Nephron progenitor cell (in vitro differentiated cells): ENCODE measurements around the gene ALKBH2.
"Not testable (repeated sequence)": the region's sequence is repeated elsewhere in the genome, so short reads cannot be mapped to it uniquely, and the experiment has no call there.

Source experiments
- DNase-seq: peaks from one replicate; pipeline ENCODE4 v3.0.0; 2021
- H3K27ac Mint-ChIP-seq: 2 replicates; pipeline ENCODE4 v1.8.0; 2021; ENCODE audit warnings: mild to moderate bottlenecking, moderate library complexity, mixed read lengths
- H3K27me3 Mint-ChIP-seq: 2 replicates; pipeline ENCODE4 v1.8.0; 2021; ENCODE audit warnings: mild to moderate bottlenecking, low read depth, mixed read lengths; ENCODE audit not compliant: poor library complexity
- H3K36me3 Mint-ChIP-seq: 2 replicates; pipeline ENCODE4 v1.8.0; 2021; ENCODE audit warnings: low read depth, mixed read lengths
- H3K4me1 Mint-ChIP-seq: 2 replicates; pipeline ENCODE4 v1.8.0; 2021; ENCODE audit warnings: mixed read lengths
- H3K4me3 Mint-ChIP-seq: 2 replicates; pipeline ENCODE4 v1.8.0; 2021; ENCODE audit warnings: mild to moderate bottlenecking, moderate library complexity, mixed read lengths
- H3K9me3 Mint-ChIP-seq: 2 replicates; pipeline ENCODE4 v1.8.0; 2021; ENCODE audit warnings: mild to moderate bottlenecking, moderate library complexity, mixed read lengths
- TF ChIP-seq, protein P1 (sequence below): fragments of 200-600 bp; sonication (generic); IDR thresholded peaks from 2 replicates; pipeline ENCODE4 v1.5.0; 2021; ENCODE audit warnings: antibody characterized with exemption

The ALKBH2 gene

DNA sequence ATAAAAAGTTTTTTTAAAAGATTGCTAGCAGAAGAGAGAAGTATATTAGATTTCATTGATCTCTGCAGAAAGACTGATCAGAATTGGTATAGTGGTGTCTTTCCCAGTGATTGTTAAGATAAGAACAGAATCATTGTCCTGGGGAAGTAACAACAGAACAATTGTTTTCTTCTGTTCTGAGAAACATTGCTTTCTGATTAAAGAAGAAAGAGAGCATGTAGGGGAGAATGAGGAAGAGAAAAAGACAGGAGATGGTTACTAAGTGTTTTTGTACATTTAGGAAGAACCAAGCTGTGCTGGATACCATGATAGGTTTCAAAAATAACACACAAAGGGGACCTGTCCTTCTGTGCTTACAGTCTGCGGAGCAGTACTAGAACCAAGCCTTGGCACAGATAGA is 35.9 kb downstream of the ALKBH2 start:
- Mint-ChIP-seq H3K9me3 (no peaks in the 10 kb centered on the region), H3K27me3 (no peaks in the 10 kb centered on the region), H3K36me3 (peaks cover 23% of the 10 kb centered on the region), H3K4me3 (no peak overlapping the region), H3K4me1 (peaks cover 11% of the 10 kb centered on the region), H3K27ac (no peak overlapping the region)
- DNase-seq, result no peak
- TF ChIP-seq, protein P1, sequence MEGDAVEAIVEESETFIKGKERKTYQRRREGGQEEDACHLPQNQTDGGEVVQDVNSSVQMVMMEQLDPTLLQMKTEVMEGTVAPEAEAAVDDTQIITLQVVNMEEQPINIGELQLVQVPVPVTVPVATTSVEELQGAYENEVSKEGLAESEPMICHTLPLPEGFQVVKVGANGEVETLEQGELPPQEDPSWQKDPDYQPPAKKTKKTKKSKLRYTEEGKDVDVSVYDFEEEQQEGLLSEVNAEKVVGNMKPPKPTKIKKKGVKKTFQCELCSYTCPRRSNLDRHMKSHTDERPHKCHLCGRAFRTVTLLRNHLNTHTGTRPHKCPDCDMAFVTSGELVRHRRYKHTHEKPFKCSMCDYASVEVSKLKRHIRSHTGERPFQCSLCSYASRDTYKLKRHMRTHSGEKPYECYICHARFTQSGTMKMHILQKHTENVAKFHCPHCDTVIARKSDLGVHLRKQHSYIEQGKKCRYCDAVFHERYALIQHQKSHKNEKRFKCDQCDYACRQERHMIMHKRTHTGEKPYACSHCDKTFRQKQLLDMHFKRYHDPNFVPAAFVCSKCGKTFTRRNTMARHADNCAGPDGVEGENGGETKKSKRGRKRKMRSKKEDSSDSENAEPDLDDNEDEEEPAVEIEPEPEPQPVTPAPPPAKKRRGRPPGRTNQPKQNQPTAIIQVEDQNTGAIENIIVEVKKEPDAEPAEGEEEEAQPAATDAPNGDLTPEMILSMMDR, result no peak

DNA sequence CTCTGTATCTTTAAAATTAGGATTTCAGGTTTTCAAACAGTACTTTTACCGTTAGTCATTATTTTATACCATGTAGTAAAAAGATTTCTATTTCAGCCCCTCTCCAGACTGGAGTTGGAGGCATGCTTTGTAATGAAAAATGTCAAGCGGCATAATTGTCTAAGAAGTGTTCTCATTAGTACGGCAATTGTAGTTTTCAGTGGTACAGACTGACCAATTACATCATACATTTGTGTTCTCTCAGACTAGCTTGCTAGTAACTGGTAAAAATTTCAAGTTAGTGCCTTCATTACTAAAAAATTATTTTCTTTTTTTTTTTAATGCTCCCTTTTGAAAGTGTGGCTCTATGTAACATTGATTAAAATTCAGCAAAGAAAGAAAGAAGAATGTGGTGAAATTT is 36.4 kb downstream of the ALKBH2 start:
- peaks cover 23% of the 10 kb centered on the region for H3K36me3 Mint-ChIP-seq
- TF ChIP-seq, protein P1, result no peak
- no peak for DNase-seq
- no peaks in the 10 kb centered on the region for H3K9me3 Mint-ChIP-seq
- no peak overlapping the region for H3K27ac Mint-ChIP-seq
- H3K4me3 Mint-ChIP-seq, result no peak overlapping the region
- H3K27me3 Mint-ChIP-seq, result no peaks in the 10 kb centered on the region
- peaks cover 16% of the 10 kb centered on the region for H3K4me1 Mint-ChIP-seq

DNA sequence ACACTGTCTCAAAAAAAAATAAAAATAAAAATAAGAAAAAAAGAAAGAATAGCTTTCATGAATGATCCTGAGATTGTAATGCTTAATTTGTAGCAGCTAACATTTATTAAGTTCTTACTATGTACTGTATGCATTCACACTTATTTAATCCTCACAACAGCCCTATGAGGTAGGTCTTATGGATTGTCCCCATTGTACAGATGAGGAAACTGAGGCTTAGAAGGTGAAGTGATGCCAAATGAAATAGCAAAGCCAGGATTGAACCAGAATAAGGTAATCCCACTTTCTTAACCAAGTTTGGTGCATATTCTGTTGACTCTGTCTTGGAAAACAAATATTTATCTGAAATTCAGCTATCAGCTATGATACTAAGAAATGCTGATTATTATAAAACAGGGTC is 38.8 kb downstream of the ALKBH2 start:
- H3K27ac Mint-ChIP-seq, result no peak overlapping the region
- H3K36me3 Mint-ChIP-seq, result peaks cover 14% of the 10 kb centered on the region
- TF ChIP-seq, protein P1, result no peak
- no peak overlapping the region for H3K4me3 Mint-ChIP-seq
- H3K27me3 Mint-ChIP-seq, result peaks cover 4% of the 10 kb centered on the region
- no peak for DNase-seq
- no peaks in the 10 kb centered on the region for H3K9me3 Mint-ChIP-seq
- peaks cover 16% of the 10 kb centered on the region for H3K4me1 Mint-ChIP-seq

DNA sequence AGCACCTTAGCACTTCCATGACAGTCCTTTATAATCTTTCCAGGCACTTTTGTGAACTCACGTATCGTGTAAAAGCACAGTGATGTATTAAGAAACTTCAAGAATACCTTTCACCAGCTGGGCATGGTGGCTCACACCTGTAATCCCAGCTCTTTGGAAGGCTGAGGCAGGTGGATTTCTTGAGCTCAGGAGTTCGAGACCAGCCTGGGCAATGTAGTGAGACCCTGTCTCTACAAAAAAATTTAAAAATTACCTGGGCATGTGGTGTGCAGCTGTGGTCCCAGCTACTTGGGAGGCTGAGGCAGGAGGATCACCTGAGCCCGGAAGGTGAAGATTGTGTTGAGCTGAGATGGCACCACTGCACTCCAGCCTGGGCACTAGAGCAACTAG is 39.2 kb downstream of the ALKBH2 start:
- Mint-ChIP-seq H3K4me1 (peaks cover 19% of the 10 kb centered on the region), H3K36me3 (peaks cover 13% of the 10 kb centered on the region), H3K4me3 (peak overlapping the region; percentile 97)
- not testable (repeated sequence) for H3K9me3 Mint-ChIP-seq, H3K27ac Mint-ChIP-seq, H3K27me3 Mint-ChIP-seq, DNase-seq

DNA sequence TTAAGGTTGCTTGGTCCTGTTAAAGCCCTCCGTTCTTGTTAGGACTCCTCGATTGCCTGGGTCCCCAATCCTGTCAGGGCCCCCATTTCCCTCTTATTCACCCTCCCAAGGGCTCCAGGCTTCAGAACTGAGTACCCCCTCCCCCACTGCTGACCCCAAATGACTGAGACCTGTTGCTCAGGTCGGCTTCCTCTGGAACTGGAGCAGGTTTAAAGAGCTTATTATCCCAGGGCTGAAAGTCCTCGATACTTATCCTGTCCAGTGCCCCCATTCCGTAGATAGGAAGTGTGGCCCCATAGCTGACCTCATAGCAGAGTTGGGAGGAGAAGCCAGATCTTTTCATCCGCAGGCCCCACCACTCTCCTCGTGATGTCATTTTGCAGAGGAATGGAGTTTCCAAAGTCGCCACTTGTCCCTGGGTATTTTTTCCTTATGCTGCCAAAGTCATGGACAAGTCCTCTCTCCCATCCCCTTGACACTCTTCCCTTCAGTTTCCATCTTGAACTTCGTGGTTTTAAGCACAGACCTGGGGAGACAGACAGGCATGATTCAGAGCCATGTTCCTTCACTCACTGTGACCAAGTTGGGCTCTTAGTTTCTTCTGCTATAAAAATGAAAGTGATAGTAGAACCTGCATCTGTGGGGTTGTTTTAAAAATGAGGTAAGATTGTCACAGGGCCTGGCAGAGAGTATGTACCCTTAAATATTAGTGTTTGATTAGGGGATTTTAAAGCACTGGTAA is 39.7 kb downstream of the ALKBH2 start:
- DNase-seq, result no peak
- Mint-ChIP-seq H3K36me3 (peaks cover 13% of the 10 kb centered on the region), H3K9me3 (no peaks in the 10 kb centered on the region), H3K4me3 (peak overlapping the region; percentile 97), H3K4me1 (peaks cover 24% of the 10 kb centered on the region), H3K27ac (peak overlapping the region; percentile 94), H3K27me3 (peaks cover 6% of the 10 kb centered on the region)
- TF ChIP-seq, protein P1, result no peak

DNA sequence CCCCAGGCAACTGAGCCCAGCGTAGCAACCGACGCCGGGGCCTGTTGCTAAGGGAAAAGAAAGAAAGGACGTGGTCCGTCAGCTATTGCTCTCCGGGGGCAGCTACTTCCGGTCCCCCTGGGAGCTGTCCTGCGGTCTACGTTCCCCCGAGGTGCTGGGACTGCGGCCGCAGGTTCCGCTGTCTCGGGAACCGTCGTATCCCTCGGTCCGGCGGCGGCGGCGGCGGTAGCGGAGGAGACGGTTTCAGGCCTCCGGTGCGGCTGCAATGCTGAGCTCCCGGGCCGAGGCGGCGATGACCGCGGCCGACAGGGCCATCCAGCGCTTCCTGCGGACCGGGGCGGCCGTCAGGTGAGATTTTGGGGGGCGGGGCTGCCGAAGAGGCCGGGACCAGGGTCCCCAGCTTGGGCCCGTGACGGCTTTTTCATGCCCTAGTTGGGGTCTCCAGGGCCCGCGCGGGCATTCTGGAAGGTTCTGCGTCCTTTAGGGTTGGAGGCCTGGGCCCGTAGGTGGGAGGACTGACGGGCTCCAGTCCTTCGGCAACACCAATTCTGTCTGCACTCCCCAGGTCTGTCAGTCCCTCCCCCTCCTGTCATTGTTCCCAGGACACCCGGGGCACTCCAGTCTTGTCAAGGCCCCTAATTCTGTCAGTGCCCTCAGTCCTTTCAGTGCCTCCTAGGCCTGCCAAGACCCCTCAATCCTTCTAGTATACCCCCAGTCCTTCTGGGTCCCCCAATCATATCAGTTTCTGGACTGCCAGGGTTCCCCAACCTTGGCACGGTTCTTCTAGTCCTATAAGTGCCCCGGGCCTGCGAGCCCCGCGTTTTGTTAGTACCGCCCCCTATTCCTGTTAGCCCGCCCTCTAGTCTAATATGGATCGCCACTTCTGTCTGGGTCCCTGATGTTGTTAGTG is 40.6 kb downstream of the ALKBH2 start, which contains the start of gene USP30:
Gene USP30 (plus strand): TSS at position 163 of the 910 bp plus-strand sequence. CDS start 103 bp downstream, at position 266.
- TF ChIP-seq, protein P1, result no peak
- H3K36me3 Mint-ChIP-seq, result peaks cover 9% of the 10 kb centered on the region
- H3K4me3 Mint-ChIP-seq, result peak within 1 kb of the TSS; percentile 97
- DNase-seq, result peak; percentile 91
- peak within 1 kb of the TSS; percentile 94 for H3K27ac Mint-ChIP-seq
- peaks cover 7% of the 10 kb centered on the region for H3K27me3 Mint-ChIP-seq
- no peaks in the 10 kb centered on the region for H3K9me3 Mint-ChIP-seq
- peaks cover 24% of the 10 kb centered on the region for H3K4me1 Mint-ChIP-seq
